ENCODE data around the gene TUBA4A.
"Not testable (repeated sequence)": the region's sequence is repeated elsewhere in the genome, so short reads cannot be mapped to it uniquely, and the experiment has no call there.

Gene TUBA4A

GRCh38 chr2:219200502-219201326 lies 53.0 kb downstream of the TUBA4A start:
- in situ Hi-C loops (cut with MboI; ENCODE audit: low sequenced_read_pairs), result not testable (repeated sequence)

Measured in HL-60/S4 (cell line).